ENCODE data around the gene AIFM3. TPM values are rescaled to one million over a fixed set of nuclear protein-coding genes. Genes with fewer than 3 reads are reported as not detected.

Gene AIFM3
- total and polyA plus RNA-seq, 2 experiments from 2014 or later, result 0.45 to 1.5 TPM

GRCh38 chr22:20927940-20928572 lies 39.0 kb upstream of the AIFM3 start:
- H2AFZ ChIP-seq, result no peak overlapping the region
- Mint-ChIP-seq H3K4me1 (peaks cover 24% of the 10 kb centered on the region), H3K27me3 (ENCODE audit: insufficient read depth, low read depth, poor library complexity) (peaks cover 4% of the 10 kb centered on the region), H3K27ac (no peak overlapping the region), H3K36me3 (ENCODE audit: low read depth) (peaks cover 22% of the 10 kb centered on the region), H3K4me3 (no peak overlapping the region), H3K9me3 (no peaks in the 10 kb centered on the region)
- H4K20me1 ChIP-seq (replicated peaks; ENCODE audit: insufficient read depth), result peaks cover 97% of the 10 kb centered on the region
- H3K27ac ChIP-seq (ENCODE audit: low read depth), result no peak overlapping the region
- H3F3A ChIP-seq (replicated peaks; ENCODE audit: low read depth), result no peaks in the 10 kb centered on the region; the same call in 1 of the 2 replicates
- peaks cover 35% of the 10 kb centered on the region for H3K4me1 ChIP-seq (ENCODE audit: insufficient read depth)
- ATAC-seq (no peak), DNase-seq (ENCODE audit: low spot score) (no peak)
- peaks cover 100% of the 10 kb centered on the region for H3K79me2 ChIP-seq (replicated peaks; ENCODE audit: insufficient read depth)
- H3K36me3 ChIP-seq (ENCODE audit: insufficient read depth), result no peaks in the 10 kb centered on the region
- no peak overlapping the region for H3K4me2 ChIP-seq
- H3K27me3 ChIP-seq (ENCODE audit: insufficient read depth), result no peaks in the 10 kb centered on the region
- H3K9me2 ChIP-seq (ENCODE audit: insufficient read depth), result no peaks in the 10 kb centered on the region
- no peak for TF ChIP-seq ZNF331 (CRISPR knock-in tag; IDR thresholded peaks at IDR 0.05; ENCODE audit: low read depth)
- TF ChIP-seq JUNB (IDR thresholded peaks at IDR 0.05; ENCODE audit: unreplicated experiment), result no peak
- no peak for TF ChIP-seq EZH2 (IDR thresholded peaks at IDR 0.05; ENCODE audit: low read depth, unreplicated experiment)
- no peak for TF ChIP-seq CTCF (conservative IDR thresholded peaks at IDR 0.05; ENCODE audit: low read depth in 2 of 2)
- H3K4me3 ChIP-seq, result no peak overlapping the region

- H3K27me3 Mint-ChIP-seq (ENCODE audit: insufficient read depth, low read depth, poor library complexity), result peaks cover 4% of the 10 kb centered on the region
- Histone ChIP-seq H3K79me2 (replicated peaks; ENCODE audit: insufficient read depth) (peaks cover 100% of the 10 kb centered on the region), H3K36me3 (ENCODE audit: insufficient read depth) (peaks cover 3% of the 10 kb centered on the region; the same call in 1 of the 2 replicates), H4K20me1 (replicated peaks; ENCODE audit: insufficient read depth) (peaks cover 97% of the 10 kb centered on the region), H3K27me3 (ENCODE audit: insufficient read depth) (no peaks in the 10 kb centered on the region), H2AFZ (no peak overlapping the region), H3K9me2 (ENCODE audit: insufficient read depth) (no peaks in the 10 kb centered on the region), H3K4me1 (ENCODE audit: insufficient read depth) (peaks cover 35% of the 10 kb centered on the region), H3K4me3 (no peak overlapping the region), H3F3A (replicated peaks; ENCODE audit: low read depth) (no peaks in the 10 kb centered on the region; the same call in 1 of the 2 replicates), H3K4me2 (no peak overlapping the region), H3K27ac (ENCODE audit: low read depth) (no peak overlapping the region)
- peaks cover 23% of the 10 kb centered on the region for H3K36me3 Mint-ChIP-seq (ENCODE audit: low read depth)
- H3K27ac Mint-ChIP-seq, result no peak overlapping the region
- H3K4me1 Mint-ChIP-seq, result peaks cover 24% of the 10 kb centered on the region
- ATAC-seq (no peak), DNase-seq (ENCODE audit: low spot score) (no peak)
- H3K9me3 Mint-ChIP-seq, result no peaks in the 10 kb centered on the region
- no peak overlapping the region for H3K4me3 Mint-ChIP-seq
- TF ChIP-seq REST (IDR thresholded peaks at IDR 0.05; ENCODE audit: unreplicated experiment) (no peak), POLR2AphosphoS5 (IDR thresholded peaks at IDR 0.05; ENCODE audit: low read depth) (no peak), ZNF114 (CRISPR knock-in tag; IDR thresholded peaks at IDR 0.05) (no peak), CREB1 (CRISPR knock-in tag; IDR thresholded peaks at IDR 0.05; ENCODE audit: low read depth) (no peak), ETS1 (IDR thresholded peaks at IDR 0.05) (no peak), EZH2 (IDR thresholded peaks at IDR 0.05; ENCODE audit: low read depth, unreplicated experiment) (no peak), ZNF331 (CRISPR knock-in tag; IDR thresholded peaks at IDR 0.05; ENCODE audit: low read depth) (no peak), NANOG (IDR thresholded peaks at IDR 0.05; ENCODE audit: borderline replicate concordance) (no peak), EZH2phosphoT487 (IDR thresholded peaks at IDR 0.05; ENCODE audit: unreplicated experiment) (no peak), CTCF (conservative IDR thresholded peaks at IDR 0.05; ENCODE audit: low read depth in 2 of 2) (no peak), STAT1 (IDR thresholded peaks at IDR 0.05; ENCODE audit: unreplicated experiment) (no peak), JUNB (IDR thresholded peaks at IDR 0.05; ENCODE audit: unreplicated experiment) (no peak)
Observed at GRCh38 chr22:20928573-20928967, 38.5 kb upstream of the AIFM3 start.
